WTC11 (cell line): ENCODE results near the gene CD82. TPM values are rescaled to one million over a fixed set of nuclear protein-coding genes. Genes with fewer than 3 reads are reported as not detected.

ENCODE experiments used
- ATAC-seq: fragments of 200-7000 bp; cut with Tn5 transposase; 2 replicates; pipeline ENCODE4 v1.10.0; 2021; ENCODE audit warnings: mild to moderate bottlenecking, moderate library complexity
- CTCF ChIA-PET: fragments of 300-600 bp; sonication (Branson Sonifier 250); formaldehyde crosslinking; loops from one replicate; lab custom pipeline; 2021; ENCODE audit warnings: antibody characterized with exemption; lab: Charles Lee
- POLR2A ChIA-PET: fragments of 350-600 bp; sonication (Branson Sonifier 250); formaldehyde crosslinking; loops from one replicate; lab custom pipeline; 2021; ENCODE audit warnings: antibody characterized with exemption; lab: Charles Lee
- DNase-seq: peaks from one replicate; pipeline ENCODE4 v3.0.0; 2021; ENCODE audit warnings: low spot score
- H3K27ac Mint-ChIP-seq: 2 replicates; pipeline ENCODE4 v1.8.0; 2021; ENCODE audit warnings: mixed read lengths
- H3K27me3 Mint-ChIP-seq: 2 replicates; pipeline ENCODE4 v1.8.0; 2021; ENCODE audit warnings: low read depth, mild to moderate bottlenecking, moderate library complexity, mixed read lengths
- H3K36me3 Mint-ChIP-seq: 2 replicates; pipeline ENCODE4 v1.8.0; 2021; ENCODE audit warnings: mixed read lengths
- H3K4me1 Mint-ChIP-seq: 2 replicates; pipeline ENCODE4 v1.8.0; 2022; ENCODE audit warnings: mixed read lengths
- H3K4me3 Mint-ChIP-seq: 2 replicates; pipeline ENCODE4 v1.8.0; 2021; ENCODE audit warnings: mild to moderate bottlenecking, moderate library complexity, mixed read lengths
- H3K9me3 Mint-ChIP-seq: 2 replicates; pipeline ENCODE4 v1.8.0; 2021; ENCODE audit warnings: mixed read lengths
- AR ChIP-seq: fragments of 250-450 bp; sonication (Bioruptor Pico); IDR thresholded peaks from 2 replicates; pipeline ENCODE4 v1.9.0; 2021; ENCODE audit warnings: mild to moderate bottlenecking
- CBFB ChIP-seq: sonication (generic); formaldehyde crosslinking; IDR thresholded peaks from 2 replicates; pipeline ENCODE4 v1.8.1; 2022; ENCODE audit warnings: mild to moderate bottlenecking, low read depth, missing genetic modification reagents
- CREB1 ChIP-seq: sonication (generic); formaldehyde crosslinking; IDR thresholded peaks from 2 replicates; pipeline ENCODE4 v1.8.0; 2023; ENCODE audit warnings: mild to moderate bottlenecking, missing genetic modification reagents
- E2F1 ChIP-seq: sonication (generic); formaldehyde crosslinking; IDR thresholded peaks from 2 replicates; pipeline ENCODE4 v1.8.0; 2022; ENCODE audit warnings: mild to moderate bottlenecking, missing genetic modification reagents
- ELF4 ChIP-seq: sonication (generic); formaldehyde crosslinking; IDR thresholded peaks from 2 replicates; pipeline ENCODE4 v1.8.1; 2022; ENCODE audit warnings: low read depth, mild to moderate bottlenecking, moderate library complexity, missing genetic modification reagents
- ESRRA ChIP-seq: sonication (generic); formaldehyde crosslinking; IDR thresholded peaks from 2 replicates; pipeline ENCODE4 v1.8.1; 2022; ENCODE audit warnings: mild to moderate bottlenecking, missing genetic modification reagents, borderline replicate concordance
- ETV6 ChIP-seq: sonication (generic); formaldehyde crosslinking; IDR thresholded peaks from 2 replicates; pipeline ENCODE4 v1.8.1; 2022; ENCODE audit warnings: mild to moderate bottlenecking, missing genetic modification reagents
- FOXP1 ChIP-seq: sonication (generic); formaldehyde crosslinking; IDR thresholded peaks from 2 replicates; pipeline ENCODE4 v1.8.0; 2022; ENCODE audit warnings: missing genetic modification reagents, mild to moderate bottlenecking, moderate library complexity, borderline replicate concordance
- NFYB ChIP-seq: sonication (generic); formaldehyde crosslinking; conservative IDR thresholded peaks from 2 replicates; pipeline ENCODE4 v1.8.0; 2022; ENCODE audit warnings: low read depth, missing genetic modification reagents
- NR1H2 ChIP-seq: sonication (generic); formaldehyde crosslinking; IDR thresholded peaks from 2 replicates; pipeline ENCODE4 v1.9.0; 2021; ENCODE audit warnings: mild to moderate bottlenecking, moderate library complexity, missing genetic modification reagents
- NR2C2 ChIP-seq: sonication (generic); formaldehyde crosslinking; IDR thresholded peaks from 2 replicates; pipeline ENCODE4 v1.8.0; 2022; ENCODE audit warnings: mild to moderate bottlenecking, missing genetic modification reagents
- NR3C1 ChIP-seq: sonication (generic); formaldehyde crosslinking; conservative IDR thresholded peaks from 2 replicates; pipeline ENCODE4 v1.8.1; 2023; ENCODE audit warnings: low read depth, mild to moderate bottlenecking, missing genetic modification reagents
- SMAD3 ChIP-seq: sonication (generic); formaldehyde crosslinking; IDR thresholded peaks from 2 replicates; pipeline ENCODE4 v1.8.0; 2022; ENCODE audit warnings: missing genetic modification reagents, mild to moderate bottlenecking, borderline replicate concordance
- TCF7 ChIP-seq: sonication (generic); formaldehyde crosslinking; IDR thresholded peaks from 2 replicates; pipeline ENCODE4 v1.8.0; 2022; ENCODE audit warnings: mild to moderate bottlenecking, low read depth, missing genetic modification reagents, moderate library complexity
- TEAD4 ChIP-seq: sonication (generic); formaldehyde crosslinking; IDR thresholded peaks from 2 replicates; pipeline ENCODE4 v1.8.0; 2022; ENCODE audit warnings: mild to moderate bottlenecking, missing genetic modification reagents
- ZNF138 ChIP-seq: sonication (generic); formaldehyde crosslinking; conservative IDR thresholded peaks from 2 replicates; pipeline ENCODE4 v1.8.1; 2022; ENCODE audit warnings: mild to moderate bottlenecking, moderate library complexity, missing genetic modification reagents
- ZNF219 ChIP-seq: sonication (generic); formaldehyde crosslinking; IDR thresholded peaks from 2 replicates; pipeline ENCODE4 v1.8.0; 2023; ENCODE audit warnings: missing genetic modification reagents, mild to moderate bottlenecking, borderline replicate concordance
- ZNF416 ChIP-seq: fragments of 250-450 bp; sonication (Bioruptor Pico); IDR thresholded peaks from 2 replicates; pipeline ENCODE4 v1.9.0; 2021; ENCODE audit warnings: mild to moderate bottlenecking, inconsistent platforms
- total RNA-seq: library from RNA; stranded (reverse); gene quantifications from 3 replicates; pipeline ENCODE4 v1.2.3, GENCODE V29; 2021
- TF ChIP-seq, protein P1 (sequence below): sonication (generic); formaldehyde crosslinking; IDR thresholded peaks from 2 replicates; pipeline ENCODE4 v1.8.0; 2022; ENCODE audit warnings: missing genetic modification reagents
- TF ChIP-seq, protein P2 (sequence below): sonication (generic); formaldehyde crosslinking; IDR thresholded peaks from 2 replicates; pipeline ENCODE4 v1.8.0; 2023; ENCODE audit warnings: missing genetic modification reagents
- TF ChIP-seq, protein P3 (sequence below): sonication (generic); formaldehyde crosslinking; IDR thresholded peaks from 2 replicates; pipeline ENCODE4 v1.8.0; 2023; ENCODE audit warnings: mild to moderate bottlenecking, missing genetic modification reagents

The CD82 gene
- total RNA-seq, 1 experiment from 2014 or later, result 15.5 TPM

DNA sequence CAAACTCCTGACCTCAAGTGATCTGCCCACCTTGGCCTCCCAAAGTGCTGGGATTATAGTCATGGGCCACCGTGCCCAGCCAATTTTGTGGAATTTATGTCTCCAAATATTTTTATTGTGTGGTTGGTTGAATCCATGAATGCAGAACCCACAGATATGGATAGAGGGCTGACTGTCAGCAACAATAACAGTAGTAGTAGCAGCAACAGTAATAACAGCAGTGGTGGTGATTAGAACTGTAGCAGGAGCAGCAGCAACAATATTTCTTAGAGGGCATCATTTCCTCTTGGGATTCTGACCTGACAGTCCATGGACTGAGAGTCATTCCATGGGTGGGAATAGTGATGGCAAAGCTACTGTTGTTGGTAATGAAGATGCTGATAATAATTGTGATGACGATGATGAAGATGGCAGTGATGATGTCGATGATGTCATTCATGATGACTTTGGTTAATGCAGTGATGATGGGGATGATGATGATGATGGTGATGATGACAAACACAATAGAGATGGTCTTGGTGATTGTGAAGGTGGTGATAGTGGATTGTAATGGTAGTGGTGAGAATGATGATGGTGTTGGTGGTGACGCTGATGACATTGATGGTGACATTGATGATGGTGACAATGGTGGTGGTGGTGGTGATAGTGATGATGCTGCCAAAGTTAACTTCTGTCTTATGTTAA is 13.9 kb upstream of the CD82 start:
- Mint-ChIP-seq H3K9me3 (peaks cover 16% of the 10 kb centered on the region), H3K36me3 (no peaks in the 10 kb centered on the region), H3K4me3 (no peak overlapping the region), H3K27ac (no peak overlapping the region), H3K27me3 (no peaks in the 10 kb centered on the region), H3K4me1 (no peaks in the 10 kb centered on the region; the same call in 1 of the 2 replicates)
- CTCF ChIA-PET, result no interaction called here
- ATAC-seq, result no peak
- DNase-seq, result no peak
- no peak for TF ChIP-seq NR2C2
- TF ChIP-seq AR (CRISPR knock-in tag), result no peak
- TF ChIP-seq TCF7, result no peak
- TF ChIP-seq, protein P1, sequence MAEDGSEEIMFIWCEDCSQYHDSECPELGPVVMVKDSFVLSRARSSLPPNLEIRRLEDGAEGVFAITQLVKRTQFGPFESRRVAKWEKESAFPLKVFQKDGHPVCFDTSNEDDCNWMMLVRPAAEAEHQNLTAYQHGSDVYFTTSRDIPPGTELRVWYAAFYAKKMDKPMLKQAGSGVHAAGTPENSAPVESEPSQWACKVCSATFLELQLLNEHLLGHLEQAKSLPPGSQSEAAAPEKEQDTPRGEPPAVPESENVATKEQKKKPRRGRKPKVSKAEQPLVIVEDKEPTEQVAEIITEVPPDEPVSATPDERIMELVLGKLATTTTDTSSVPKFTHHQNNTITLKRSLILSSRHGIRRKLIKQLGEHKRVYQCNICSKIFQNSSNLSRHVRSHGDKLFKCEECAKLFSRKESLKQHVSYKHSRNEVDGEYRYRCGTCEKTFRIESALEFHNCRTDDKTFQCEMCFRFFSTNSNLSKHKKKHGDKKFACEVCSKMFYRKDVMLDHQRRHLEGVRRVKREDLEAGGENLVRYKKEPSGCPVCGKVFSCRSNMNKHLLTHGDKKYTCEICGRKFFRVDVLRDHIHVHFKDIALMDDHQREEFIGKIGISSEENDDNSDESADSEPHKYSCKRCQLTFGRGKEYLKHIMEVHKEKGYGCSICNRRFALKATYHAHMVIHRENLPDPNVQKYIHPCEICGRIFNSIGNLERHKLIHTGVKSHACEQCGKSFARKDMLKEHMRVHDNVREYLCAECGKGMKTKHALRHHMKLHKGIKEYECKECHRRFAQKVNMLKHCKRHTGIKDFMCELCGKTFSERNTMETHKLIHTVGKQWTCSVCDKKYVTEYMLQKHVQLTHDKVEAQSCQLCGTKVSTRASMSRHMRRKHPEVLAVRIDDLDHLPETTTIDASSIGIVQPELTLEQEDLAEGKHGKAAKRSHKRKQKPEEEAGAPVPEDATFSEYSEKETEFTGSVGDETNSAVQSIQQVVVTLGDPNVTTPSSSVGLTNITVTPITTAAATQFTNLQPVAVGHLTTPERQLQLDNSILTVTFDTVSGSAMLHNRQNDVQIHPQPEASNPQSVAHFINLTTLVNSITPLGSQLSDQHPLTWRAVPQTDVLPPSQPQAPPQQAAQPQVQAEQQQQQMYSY, result no peak
- no peak for TF ChIP-seq CBFB (CRISPR knock-in tag)
- TF ChIP-seq ESRRA (CRISPR knock-in tag), result no peak
- no peak for TF ChIP-seq ZNF219
- no peak for TF ChIP-seq ZNF416 (CRISPR knock-in tag)
- TF ChIP-seq ZNF138, result no peak
- no peak for TF ChIP-seq FOXP1 (CRISPR knock-in tag)
- no peak for TF ChIP-seq ETV6 (CRISPR knock-in tag)
- TF ChIP-seq, protein P2, sequence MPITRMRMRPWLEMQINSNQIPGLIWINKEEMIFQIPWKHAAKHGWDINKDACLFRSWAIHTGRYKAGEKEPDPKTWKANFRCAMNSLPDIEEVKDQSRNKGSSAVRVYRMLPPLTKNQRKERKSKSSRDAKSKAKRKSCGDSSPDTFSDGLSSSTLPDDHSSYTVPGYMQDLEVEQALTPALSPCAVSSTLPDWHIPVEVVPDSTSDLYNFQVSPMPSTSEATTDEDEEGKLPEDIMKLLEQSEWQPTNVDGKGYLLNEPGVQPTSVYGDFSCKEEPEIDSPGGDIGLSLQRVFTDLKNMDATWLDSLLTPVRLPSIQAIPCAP (CRISPR knock-in tag), result no peak
- POLR2A ChIA-PET, result interaction anchor here (0.5 kb wide), 1 partner anchor 66 kb away, joined by 4 read pairs; no protein-coding TSS in a partner anchor

DNA sequence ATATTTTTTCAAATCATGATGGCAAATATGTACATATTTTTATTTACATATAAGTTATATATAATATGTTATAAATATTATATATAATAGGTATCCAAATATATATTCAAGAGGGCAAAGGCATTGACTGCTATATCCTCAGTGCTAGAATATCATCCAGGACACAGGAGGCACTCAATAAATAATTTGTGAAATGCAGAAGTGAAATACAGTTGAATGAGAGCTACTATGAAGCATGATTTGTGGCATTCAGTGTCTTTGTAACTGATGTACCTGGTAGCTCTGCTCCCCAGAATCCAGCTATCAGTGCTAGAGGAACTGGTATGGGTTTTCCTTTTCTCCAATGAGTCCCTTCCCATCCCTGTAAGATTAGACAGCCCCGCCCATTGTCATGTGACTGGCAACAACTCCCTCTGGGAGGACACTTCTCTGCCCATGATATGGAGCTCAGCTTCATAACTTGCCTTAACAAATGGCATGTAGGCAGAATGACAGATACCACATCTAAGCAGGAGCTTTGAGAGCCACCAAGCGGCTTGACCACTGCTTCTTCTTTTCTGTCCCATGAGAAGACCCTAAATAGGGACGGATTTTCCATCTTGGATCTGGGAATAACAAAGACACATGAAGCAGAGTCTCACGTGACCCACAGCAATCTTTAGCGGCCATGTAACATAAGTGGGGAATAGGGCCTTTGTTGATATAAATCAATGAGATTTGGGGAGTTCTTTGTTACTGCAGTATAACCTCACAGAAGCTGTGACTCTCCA is 10.2 kb upstream of the CD82 start:
- no peaks in the 10 kb centered on the region for H3K36me3 Mint-ChIP-seq
- CTCF ChIA-PET, result interaction anchor here (0.6 to 13.5 kb wide), 4 partner anchors 10 to 88 kb away, joined by 3 to 250 read pairs (median 56); partner anchors contain the start of gene CD82
- no peak for ATAC-seq
- TF ChIP-seq NFYB (CRISPR knock-in tag) (no peak), ELF4 (CRISPR knock-in tag) (no peak), TCF7 (no peak), E2F1 (CRISPR knock-in tag) (no peak), SMAD3 (CRISPR knock-in tag) (no peak), NR3C1 (CRISPR knock-in tag) (no peak), NR1H2 (CRISPR knock-in tag) (no peak), CREB1 (CRISPR knock-in tag) (no peak), ZNF416 (CRISPR knock-in tag) (no peak), TEAD4 (CRISPR knock-in tag) (no peak)
- TF ChIP-seq, protein P3, sequence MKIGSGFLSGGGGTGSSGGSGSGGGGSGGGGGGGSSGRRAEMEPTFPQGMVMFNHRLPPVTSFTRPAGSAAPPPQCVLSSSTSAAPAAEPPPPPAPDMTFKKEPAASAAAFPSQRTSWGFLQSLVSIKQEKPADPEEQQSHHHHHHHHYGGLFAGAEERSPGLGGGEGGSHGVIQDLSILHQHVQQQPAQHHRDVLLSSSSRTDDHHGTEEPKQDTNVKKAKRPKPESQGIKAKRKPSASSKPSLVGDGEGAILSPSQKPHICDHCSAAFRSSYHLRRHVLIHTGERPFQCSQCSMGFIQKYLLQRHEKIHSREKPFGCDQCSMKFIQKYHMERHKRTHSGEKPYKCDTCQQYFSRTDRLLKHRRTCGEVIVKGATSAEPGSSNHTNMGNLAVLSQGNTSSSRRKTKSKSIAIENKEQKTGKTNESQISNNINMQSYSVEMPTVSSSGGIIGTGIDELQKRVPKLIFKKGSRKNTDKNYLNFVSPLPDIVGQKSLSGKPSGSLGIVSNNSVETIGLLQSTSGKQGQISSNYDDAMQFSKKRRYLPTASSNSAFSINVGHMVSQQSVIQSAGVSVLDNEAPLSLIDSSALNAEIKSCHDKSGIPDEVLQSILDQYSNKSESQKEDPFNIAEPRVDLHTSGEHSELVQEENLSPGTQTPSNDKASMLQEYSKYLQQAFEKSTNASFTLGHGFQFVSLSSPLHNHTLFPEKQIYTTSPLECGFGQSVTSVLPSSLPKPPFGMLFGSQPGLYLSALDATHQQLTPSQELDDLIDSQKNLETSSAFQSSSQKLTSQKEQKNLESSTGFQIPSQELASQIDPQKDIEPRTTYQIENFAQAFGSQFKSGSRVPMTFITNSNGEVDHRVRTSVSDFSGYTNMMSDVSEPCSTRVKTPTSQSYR (CRISPR knock-in tag), result no peak
- TF ChIP-seq, all 79 proteins: peak for 0
- DNase-seq, result no peak
- no peaks in the 10 kb centered on the region for H3K27me3 Mint-ChIP-seq
- POLR2A ChIA-PET, result interaction anchor here (0.9 kb wide), 1 partner anchor 62 kb away, joined by 3 read pairs; no protein-coding TSS in a partner anchor
- H3K9me3 Mint-ChIP-seq, result peaks cover 16% of the 10 kb centered on the region
- H3K4me3 Mint-ChIP-seq, result no peak overlapping the region
- H3K27ac Mint-ChIP-seq, result no peak overlapping the region
- H3K4me1 Mint-ChIP-seq, result peaks cover 25% of the 10 kb centered on the region
